Adrenal gland (tissue), 12 donors: ENCODE results near the gene NDST1. TPM values are rescaled to one million over a fixed set of nuclear protein-coding genes. Genes with fewer than 3 reads are reported as not detected.

Experiments
- DNase-seq, 7 donors: peaks; one replicate each; pipeline ENCODE4 v3.0.0-alpha.2; 2019 to 2020
- H3K27ac ChIP-seq, 5 donors: fragments of 200-600 bp; sonication (generic) in 4 of 5; 1 replicate in 3 of 5; 2 replicates in 2 of 5; pipeline versions ENCODE4 v1.5.1 to v1.8.0; 2016 to 2020; ENCODE audit warnings: mild to moderate bottlenecking in 1 of 5
- H3K27me3 ChIP-seq: fragments of 200-600 bp; 2 replicates; pipeline ENCODE4 v1.8.0; 2021
- H3K36me3 ChIP-seq, 2 donors: fragments of 200-600 bp; replicated peaks in 1 of 2; 1 replicate in 1 of 2; 2 replicates in 1 of 2; pipeline versions ENCODE4 v1.5.1 to v1.8.0; 2018 to 2022
- H3K4me1 ChIP-seq, 2 donors: fragments of 200-600 bp; replicated peaks in 1 of 2; 1 replicate in 1 of 2; 2 replicates in 1 of 2; pipeline versions ENCODE4 v1.5.1 to v1.8.0; 2018 to 2021
- H3K4me3 ChIP-seq, 4 donors: fragments of 200-600 bp; sonication (generic) in 3 of 4; one replicate each; pipeline ENCODE4 v1.5.1; 2016 to 2018
- H3K9me3 ChIP-seq, 3 donors: fragments of 200-600 bp; sonication (generic) in 1 of 3; replicated peaks in 1 of 3; 1 replicate in 2 of 3; 2 replicates in 1 of 3; pipeline versions ENCODE4 v1.5.1 to v1.8.0; 2016 to 2021
- CTCF ChIP-seq, 6 experiments: fragments of 450-650 bp in 4 of 6; fragments of 200-600 bp in 2 of 6; sonication (generic) in 1 of 6; IDR thresholded peaks; 1 replicate in 5 of 6; 2 replicates in 1 of 6; pipeline versions ENCODE4 v1.5.1 to v1.8.0; 2016 to 2021; ENCODE audit warnings: antibody characterized with exemption in 6 of 6, mild to moderate bottlenecking in 2 of 6, moderate library complexity in 1 of 6
- POLR2A ChIP-seq, 2 donors: fragments of 450-650 bp; IDR thresholded peaks; one replicate each; pipeline ENCODE4 v1.6.1; 2017; ENCODE audit warnings: antibody characterized with exemption in 2 of 2, mild to moderate bottlenecking in 2 of 2, moderate library complexity in 1 of 2
- WGBS, 4 donors: extraction: QIAGEN DNeasy Blood & Tissue Kit in 2 of 4; methylation state at CpG; one replicate each; pipeline versions ENCODE4 v1.1.5 to v1.1.7; 2013 to 2017; 5-methylcytosine and 5-hydroxymethylcytosine counted together
- intact Hi-C, 2 donors: fragments of 100-400 bp; cut with DNase I; formaldehyde crosslinking; loops; one replicate each; pipeline versions ENCODE4 v1.14.1 to v1.15.0; 2022 to 2023
- polyA plus RNA-seq, 3 donors: library from polyadenylated mRNA; stranded (reverse); fragments of 200-250 nt in 2 of 3; fragments of 350-450 nt in 1 of 3; fragmentation: Illumina TruSeq in 1 of 3; extraction: RNeasy Lipid Tissue Mini Kit (QIAGEN cat#74804) in 1 of 3; gene quantifications; one replicate each; pipeline ENCODE4 v1.2.3, GENCODE V29; 2013 to 2014
- total RNA-seq, 9 donors: library from RNA; depleted of rRNA in 4 of 9; stranded (reverse); fragments of >200 nt in 4 of 9; fragments of 120-200 nt in 1 of 9; fragmentation: NEBNext Ultra II Directional in 1 of 9; extraction: Animal tissue kit (Norgen Biotek cat#: 25700) in 1 of 9; gene quantifications; one replicate each; pipeline versions ENCODE4 v1.1.0 to v1.2.4, GENCODE V29; 2013 to 2023
- donor health status: healthy with polysubstance abuse.
- donor health status: Bipolar disorder and iron deficiency.
- donor health status: DM: yes; HTN: yes; CAD: no.
- donor health status: DM: no; HTN: no; CAD: no.
- donor health status: DM: no; HTN: no; CAD: no.
- donor health status: DM: yes; HTN: yes; CAD: no.

NDST1 gene
- total and polyA plus RNA-seq, 12 donors, result 9.6 to 154 (median 94.7) TPM

- Histone ChIP-seq H3K4me1 (peaks cover 61 to 65% of the 10 kb centered on the region in 2 donors), H3K9me3 (no peaks in the 10 kb centered on the region), H3K27me3 (no peaks in the 10 kb centered on the region), H3K4me3 (no peak overlapping the region), H3K27ac (peak overlapping the region in 4 of 5 donors; percentile 29 to 97 (median 60)), H3K36me3 (no peaks in the 10 kb centered on the region)
- intact Hi-C loops, result no loop called here
- WGBS, 4 donors, result 75 to 89% (median 79%) methylated on average over 2 of the region's 2 CpGs
- DNase-seq, result no peak
- no peak for TF ChIP-seq CTCF (IDR thresholded peaks at IDR 0.05)
- no peak for TF ChIP-seq POLR2A (IDR thresholded peaks at IDR 0.05)
Measured at GRCh38 chr5:150490296-150490669, 17.6 kb upstream of the NDST1 start.

GRCh38 chr5:150490754-150491153 lies 17.2 kb upstream of the NDST1 start:
- no peaks in the 10 kb centered on the region for H3K9me3 ChIP-seq
- DNase-seq, result no peak
- no peaks in the 10 kb centered on the region for H3K27me3 ChIP-seq
- WGBS, 4 donors, result 50 to 73% (median 65%) methylated on average over 1 of the region's 1 CpG
- no peaks in the 10 kb centered on the region for H3K36me3 ChIP-seq
- H3K4me3 ChIP-seq, result no peak overlapping the region
- peaks cover 58 to 62% of the 10 kb centered on the region in 2 donors for H3K4me1 ChIP-seq
- no peak for TF ChIP-seq POLR2A (IDR thresholded peaks at IDR 0.05)
- no peak for TF ChIP-seq CTCF (IDR thresholded peaks at IDR 0.05)
- H3K27ac ChIP-seq, result peak overlapping the region in 4 of 5 donors; percentile 29 to 97 (median 60)
- intact Hi-C loops, result no loop called here

GRCh38 chr5:150491876-150492275 lies 16.1 kb upstream of the NDST1 start:
- WGBS, 4 donors, result 70 to 78% (median 75%) methylated on average over 4 of the region's 4 CpGs
- intact Hi-C loops, result no loop called here
- Histone ChIP-seq H3K27ac (peak overlapping the region in 3 of 5 donors; percentile 30 to 97 (median 90)), H3K27me3 (no peaks in the 10 kb centered on the region), H3K36me3 (no peaks in the 10 kb centered on the region), H3K4me1 (peaks cover 56 to 69% of the 10 kb centered on the region in 2 donors), H3K4me3 (no peak overlapping the region), H3K9me3 (no peaks in the 10 kb centered on the region)
- DNase-seq, result no peak
- TF ChIP-seq CTCF (IDR thresholded peaks at IDR 0.05), result no peak
- TF ChIP-seq POLR2A (IDR thresholded peaks at IDR 0.05), result no peak

GRCh38 chr5:150492621-150493020 lies 15.3 kb upstream of the NDST1 start:
- H3K27ac ChIP-seq, result peak overlapping the region in 4 of 5 donors; percentile 6 to 97 (median 55)
- no peaks in the 10 kb centered on the region for H3K9me3 ChIP-seq
- H3K27me3 ChIP-seq, result no peaks in the 10 kb centered on the region
- peaks cover 55 to 69% of the 10 kb centered on the region in 2 donors for H3K4me1 ChIP-seq
- intact Hi-C loops, result no loop called here
- peak in 6 of 7 donors; percentile 62 to 76 (median 68) for DNase-seq
- TF ChIP-seq CTCF (IDR thresholded peaks at IDR 0.05), result no peak
- TF ChIP-seq POLR2A (IDR thresholded peaks at IDR 0.05), result peak in 1 of 2 donors; percentile 18
- H3K36me3 ChIP-seq, result no peaks in the 10 kb centered on the region
- WGBS, 4 donors, result 50 to 66% (median 53%) methylated on average over 5 to 6 of the region's 6 CpGs
- H3K4me3 ChIP-seq, result no peak overlapping the region
